Occipital lobe (tissue), 2 donors: ENCODE data around the gene CTSK. TPM values are rescaled to one million over a fixed set of nuclear protein-coding genes. Genes with fewer than 3 reads are reported as not detected.
"Not testable (repeated sequence)": the region's sequence is repeated elsewhere in the genome, so short reads cannot be mapped to it uniquely, and the experiment has no call there.

ENCODE experiments used
- DNase-seq: peaks from one replicate; lab custom pipeline; 2025; lab: John Stamatoyannopoulos, UW
- total RNA-seq: library from RNA; depleted of rRNA; stranded (reverse); fragments of >200 nt; gene quantifications from one replicate; pipeline ENCODE4 v1.2.3, GENCODE V29; 2014

Gene CTSK
- total RNA-seq, result 7.2 TPM

DNA sequence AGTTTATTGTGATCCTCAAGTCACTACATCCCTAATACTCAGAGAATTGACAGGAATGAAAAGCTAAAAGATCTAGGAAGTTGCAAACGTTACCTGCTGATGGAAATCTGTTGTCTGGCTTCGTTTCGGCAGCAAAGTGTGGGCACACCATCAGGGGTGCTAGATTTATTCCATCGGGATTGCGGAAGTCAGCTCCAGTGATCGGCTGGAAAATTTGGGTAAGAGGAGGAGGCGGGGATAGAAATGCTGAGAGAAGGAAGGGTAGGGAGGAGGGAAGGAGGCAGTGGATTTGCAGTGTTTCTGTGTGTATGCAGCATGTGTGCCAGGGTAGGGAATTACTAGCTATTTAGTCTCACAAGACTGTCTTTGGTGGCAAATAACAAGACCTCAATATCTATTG is at the start of gene CTSK:
Gene CTSK, minus strand, starts transcription at position 140 of the 400 bp plus-strand sequence. CDS start 1,455 bp downstream, outside the sequence.
- DNase-seq, result no peak

DNA sequence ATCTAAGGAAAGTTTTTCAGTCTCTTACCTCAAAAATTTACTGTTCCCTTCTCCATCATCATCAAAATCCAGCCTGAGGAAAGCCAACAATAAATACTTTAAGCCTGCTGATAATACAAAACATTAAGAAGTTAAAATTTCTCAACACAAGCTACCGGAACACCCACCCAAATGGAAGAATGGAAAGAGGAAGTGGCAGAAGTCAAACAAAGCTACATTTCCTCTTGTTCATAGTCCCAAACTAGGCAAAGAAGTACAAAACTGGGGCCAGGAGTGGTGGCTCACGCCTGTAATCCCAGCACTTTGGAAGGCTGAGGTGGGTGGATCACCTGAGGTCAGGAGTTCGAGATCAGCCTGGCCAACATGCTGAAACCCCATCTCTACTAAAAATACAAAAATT is 44.7 kb upstream of the CTSK start:
- not testable (repeated sequence) for DNase-seq

GRCh38 chr1:150850801-150851362 is 42.8 kb upstream of the CTSK start:
- DNase-seq, result not testable (repeated sequence)

GRCh38 chr1:150846473-150847146 is 38.5 kb upstream of the CTSK start:
- DNase-seq, result no peak

DNA sequence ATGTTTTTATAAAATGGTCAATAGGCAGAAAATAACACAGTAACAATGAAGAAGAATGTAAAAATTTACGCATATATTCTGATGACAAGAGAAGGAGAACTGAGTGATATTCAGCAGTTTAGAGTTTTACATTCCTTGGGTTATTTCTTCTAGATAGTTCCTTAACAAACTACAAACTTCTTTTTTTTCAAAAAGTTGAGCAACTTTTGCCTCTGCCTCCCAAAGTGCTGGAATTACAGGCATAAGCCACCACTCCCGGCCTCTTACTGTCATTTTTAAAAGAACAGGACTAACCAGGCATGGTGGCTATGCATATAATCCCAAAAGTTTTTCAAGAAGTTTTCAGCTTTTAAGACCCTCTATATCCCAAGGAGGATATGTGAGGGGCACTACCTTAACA is 35.4 kb upstream of the CTSK start:
- DNase-seq, result no peak

DNA sequence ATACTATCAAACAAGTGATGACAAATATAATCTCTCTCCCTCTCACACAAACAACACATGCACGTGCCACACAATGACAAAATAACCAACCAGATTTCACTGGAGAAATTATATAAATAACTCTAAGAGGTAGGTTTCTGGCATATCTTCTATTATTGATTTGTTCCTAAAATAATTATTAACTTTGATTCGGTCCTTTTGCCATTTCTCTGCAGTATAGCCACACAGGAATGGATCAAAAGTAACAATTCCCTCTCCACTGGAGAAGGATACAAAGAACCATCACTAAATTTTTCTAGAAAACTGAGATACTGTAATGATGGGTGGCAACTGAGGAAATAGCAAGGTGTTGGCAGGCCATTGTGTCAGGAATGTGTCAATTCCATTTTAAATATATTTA is 34.9 kb upstream of the CTSK start:
- DNase-seq, result no peak

- DNase-seq, result no peak
Observed at GRCh38 chr1:150842343-150842742, 34.3 kb upstream of the CTSK start.

- DNase-seq, result no peak
Observed at GRCh38 chr1:150841626-150842025, 33.6 kb upstream of the CTSK start.

DNA sequence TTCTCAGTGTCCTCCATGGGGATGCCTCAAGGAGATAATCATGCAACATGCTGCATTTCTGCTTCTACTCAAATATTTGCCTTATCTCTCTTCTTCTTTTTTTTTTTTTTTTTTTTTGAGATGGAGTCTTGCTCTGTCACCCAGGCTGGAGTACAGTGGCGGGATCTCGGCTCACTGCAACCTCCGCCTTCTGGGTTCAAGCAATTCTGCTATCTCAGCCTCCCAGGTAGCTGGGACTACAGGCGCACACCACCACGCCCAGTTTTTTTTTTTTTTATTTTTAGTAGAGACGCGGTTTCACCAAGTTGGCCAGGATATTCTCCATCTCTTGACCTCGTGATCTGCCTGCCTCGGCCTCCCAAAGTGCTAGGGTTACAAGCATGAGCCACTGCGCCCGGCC is 32.8 kb upstream of the CTSK start:
- DNase-seq, result not testable (repeated sequence)

GRCh38 chr1:150836129-150836773 is 28.2 kb upstream of the CTSK start:
- DNase-seq, result no peak

DNA sequence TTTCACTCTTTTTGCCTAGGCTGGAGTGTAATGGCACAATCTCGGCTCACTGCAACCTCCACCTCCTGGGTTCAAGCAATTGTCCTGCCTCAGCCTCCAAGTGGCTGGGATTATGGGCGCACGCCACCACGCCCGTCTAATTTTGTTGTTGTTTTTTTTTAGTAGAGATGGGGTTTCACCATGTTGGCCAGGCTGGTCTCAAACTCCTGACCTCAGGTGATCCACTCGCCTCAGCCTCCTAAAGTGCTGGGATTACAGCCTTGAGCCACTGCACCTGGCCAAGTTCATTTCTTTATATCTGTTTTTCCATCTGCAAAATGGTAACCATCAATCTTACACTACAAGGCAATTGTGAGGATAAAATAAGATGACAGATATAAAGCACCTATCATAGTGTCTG is 25.9 kb upstream of the CTSK start:
- DNase-seq, result not testable (repeated sequence)

DNA sequence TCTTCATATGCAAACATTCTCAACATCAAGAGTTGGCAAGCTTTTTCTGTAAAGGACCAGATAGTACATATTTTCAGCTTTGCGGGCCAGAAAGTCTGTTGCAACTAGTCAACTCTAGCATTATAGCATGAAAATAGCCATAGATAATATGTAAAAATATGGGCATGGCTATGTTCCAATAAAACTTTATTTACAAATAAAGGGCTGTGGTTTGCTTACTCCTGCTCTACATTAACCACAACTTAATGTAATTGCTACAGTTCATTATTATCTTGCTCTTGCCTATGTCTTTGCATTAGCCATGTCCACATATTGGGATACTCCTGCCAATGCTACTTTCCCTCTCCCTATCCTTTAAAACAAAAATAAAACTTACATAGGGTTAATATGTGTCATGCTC is 24.5 kb upstream of the CTSK start:
- no peak for DNase-seq

- no peak for DNase-seq
Observed at GRCh38 chr1:150829751-150830150, 21.7 kb upstream of the CTSK start.

GRCh38 chr1:150826299-150826698 is 18.2 kb upstream of the CTSK start:
- no peak for DNase-seq

DNA sequence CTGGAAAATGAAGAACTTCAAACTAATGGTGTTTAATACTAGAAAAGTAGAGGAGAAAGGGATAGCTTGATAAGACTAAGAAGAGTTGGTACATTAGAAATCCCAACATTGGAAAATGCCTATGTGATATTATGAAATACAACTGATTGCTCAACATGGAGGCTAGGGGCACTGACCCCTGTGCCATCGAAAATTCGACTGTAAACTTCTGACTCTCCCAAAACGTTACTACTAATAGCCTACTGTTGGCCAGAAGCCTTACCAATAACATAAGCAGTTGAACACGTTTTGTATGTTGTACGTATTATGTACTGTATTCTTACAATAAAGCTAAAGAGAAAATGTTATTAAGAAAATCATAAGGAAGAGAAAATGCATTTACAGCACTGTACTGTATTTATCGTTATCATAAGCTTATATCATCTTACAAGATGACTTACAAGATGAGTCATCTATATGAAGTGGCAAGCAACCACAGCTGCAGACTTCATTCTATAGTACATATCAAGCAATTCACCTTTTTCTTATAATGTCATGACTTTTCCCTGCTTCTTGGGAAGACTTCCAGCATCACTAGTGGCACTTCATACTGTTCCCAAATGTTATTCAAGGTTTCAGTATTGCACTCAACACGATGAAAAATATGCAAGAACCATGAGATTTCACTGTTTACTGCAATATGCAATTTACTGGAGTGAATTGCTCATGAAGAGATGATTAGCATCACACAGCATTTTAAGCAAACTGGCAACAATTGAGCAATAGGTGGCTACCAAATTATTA is 12.9 kb upstream of the CTSK start:
- DNase-seq, result no peak

DNA sequence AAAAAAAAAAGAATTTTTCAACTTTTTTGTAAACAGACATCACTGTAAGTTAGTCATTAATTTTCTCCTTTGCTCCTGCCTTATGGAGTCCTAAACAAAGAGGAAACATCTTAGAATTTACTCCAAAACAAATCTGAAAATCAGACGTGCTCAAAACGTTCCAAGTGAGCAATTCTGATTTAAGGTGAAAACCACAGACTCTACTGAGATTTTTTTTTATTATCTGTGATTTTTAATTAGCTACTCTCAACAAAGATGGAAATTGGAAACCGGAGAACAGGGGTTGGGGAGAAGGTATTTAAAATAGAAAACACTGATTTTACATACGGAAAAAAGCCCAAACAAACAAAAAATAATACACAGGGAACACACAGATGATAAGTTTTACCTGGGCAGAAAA is 7.8 kb upstream of the CTSK start:
- no peak for DNase-seq

DNA sequence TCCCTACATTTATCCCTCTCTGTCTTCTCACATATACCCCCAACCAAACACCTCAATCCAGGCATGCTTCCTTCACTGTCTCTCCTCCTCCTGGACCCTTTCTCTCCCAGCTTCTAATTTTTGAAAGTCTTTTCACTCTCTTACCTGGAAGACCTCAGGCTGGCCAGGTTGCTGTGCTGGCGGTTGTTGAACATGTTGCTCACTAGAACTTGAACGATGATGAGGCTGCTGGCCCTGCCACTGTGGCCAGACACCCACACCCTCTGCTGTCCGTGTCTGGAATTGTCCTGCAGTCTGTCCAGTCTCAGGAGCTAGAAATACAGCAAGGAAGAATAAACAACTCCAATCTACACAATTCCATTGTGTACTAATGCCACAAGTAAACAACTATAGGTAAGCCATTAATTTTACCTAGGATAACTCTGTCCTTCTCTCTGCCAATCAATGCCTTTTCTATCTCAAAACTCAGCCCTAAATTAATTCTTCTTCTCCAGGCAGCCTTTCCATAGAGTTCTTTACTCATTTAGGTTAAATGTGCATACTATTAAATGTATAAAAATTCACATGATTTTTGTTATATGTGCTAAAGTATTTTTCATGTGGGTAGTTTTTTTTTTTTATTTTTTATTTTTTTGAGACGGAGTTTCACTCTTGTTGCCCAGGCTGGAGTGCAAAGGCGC is 5.1 kb upstream of the CTSK start:
- DNase-seq, result no peak

DNA sequence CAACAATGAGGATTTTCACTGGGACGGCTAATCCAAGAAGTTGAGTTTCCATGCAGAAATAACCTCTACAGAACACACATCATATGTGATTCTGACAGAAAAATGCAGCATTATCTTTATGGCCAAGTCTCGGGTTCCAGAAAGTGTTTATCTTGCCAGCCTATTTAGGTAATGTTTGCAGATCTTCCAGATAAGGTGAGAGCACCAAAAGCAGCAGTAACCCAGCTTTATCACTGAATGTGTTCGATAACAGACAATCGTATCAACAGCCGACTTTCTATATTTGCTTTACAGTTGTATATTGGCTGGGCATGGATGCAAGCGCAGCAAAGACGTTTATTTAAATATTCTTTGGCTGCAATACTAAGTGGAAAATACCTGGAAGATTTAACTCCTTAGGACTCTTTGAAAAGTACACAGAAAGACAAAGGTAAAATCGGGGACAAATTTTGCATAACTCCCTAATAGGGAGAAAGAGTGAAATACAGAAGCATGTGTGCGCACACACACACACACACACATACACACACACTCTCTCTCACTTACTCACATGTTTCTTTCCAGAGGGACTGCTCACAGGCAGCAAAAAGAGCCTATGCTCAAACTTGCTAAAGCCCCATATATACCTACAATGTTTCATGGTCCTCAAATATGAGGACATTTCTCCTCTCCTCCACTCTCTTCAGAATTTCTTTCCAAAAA is 3.0 kb upstream of the CTSK start:
- DNase-seq, result no peak

DNA sequence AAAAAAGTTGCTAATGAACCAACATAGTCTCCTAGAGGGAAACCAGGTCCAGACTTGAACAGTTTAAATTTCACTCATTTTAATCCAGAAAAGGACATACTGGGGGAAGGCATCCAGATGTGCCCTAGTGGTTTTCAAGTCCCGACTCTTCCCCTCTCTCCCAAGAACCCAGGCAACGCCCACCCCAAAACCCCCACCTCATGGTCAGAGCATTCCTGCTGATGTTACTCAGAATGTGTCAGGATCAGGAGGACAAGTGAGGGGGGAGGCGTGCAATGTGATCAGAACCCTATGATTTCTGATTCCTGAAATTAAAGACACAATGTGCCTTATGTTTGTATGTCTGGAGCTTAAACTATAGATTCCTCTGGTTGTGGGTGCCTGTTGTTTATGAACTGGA is 1.6 kb upstream of the CTSK start:
- no peak for DNase-seq

DNA sequence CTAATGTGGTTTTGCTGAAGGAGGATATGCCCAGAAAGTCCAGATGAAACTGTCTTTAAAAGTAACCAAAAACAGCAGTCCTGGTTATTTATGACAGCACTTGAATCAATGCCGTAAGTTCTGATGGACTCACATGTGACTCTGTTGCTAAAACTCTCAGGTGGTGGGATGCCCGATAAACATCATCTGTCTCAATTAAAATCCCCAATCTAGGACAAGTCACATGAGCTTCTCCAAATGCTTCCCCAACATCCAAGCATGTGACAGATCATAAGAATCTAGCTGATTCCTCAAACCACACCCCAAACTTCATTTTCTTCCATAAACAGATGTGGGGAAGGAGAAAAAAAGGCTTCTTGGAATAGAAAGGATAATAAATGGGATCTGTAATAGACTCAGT is 786 bp upstream of the CTSK start:
- no peak for DNase-seq
